Esophagus (tissue), 2 donors: ENCODE measurements around the gene TSHZ1. TPM values are rescaled to one million over a fixed set of nuclear protein-coding genes. Genes with fewer than 3 reads are reported as not detected.

Experiments
- H3K27ac ChIP-seq, 2 donors: one replicate each; pipeline ENCODE4 v1.5.1; 2013; ENCODE audit warnings: low read depth in 2 of 2, mild to moderate bottlenecking in 2 of 2, inconsistent platforms in 1 of 2, low read length in 1 of 2, moderate library complexity in 1 of 2
- H3K27me3 ChIP-seq, 2 donors: one replicate each; pipeline ENCODE4 v1.6.1; 2013; ENCODE audit warnings: low read length in 2 of 2, control low read depth in 1 of 2, mild to moderate bottlenecking in 1 of 2; ENCODE audit not compliant: insufficient read depth in 2 of 2, control insufficient read depth in 1 of 2
- H3K36me3 ChIP-seq, 2 donors: one replicate each; pipeline ENCODE4 v1.6.1; 2013; ENCODE audit warnings: low read length in 1 of 2; ENCODE audit not compliant: control insufficient read depth in 2 of 2, insufficient read depth in 2 of 2
- H3K4me1 ChIP-seq, 2 donors: one replicate each; pipeline ENCODE4 v1.6.1; 2013; ENCODE audit warnings: low read length in 1 of 2; ENCODE audit not compliant: control insufficient read depth in 2 of 2, insufficient read depth in 2 of 2
- H3K4me3 ChIP-seq, 2 donors: one replicate each; pipeline ENCODE4 v1.5.1; 2013; ENCODE audit warnings: low read length in 2 of 2, mild to moderate bottlenecking in 2 of 2, low read depth in 1 of 2, moderate library complexity in 1 of 2
- H3K9me3 ChIP-seq, 2 donors: one replicate each; pipeline ENCODE4 v1.6.1; 2013; ENCODE audit warnings: mild to moderate bottlenecking in 2 of 2, low read depth in 1 of 2, low read length in 1 of 2, moderate library complexity in 1 of 2; ENCODE audit not compliant: control insufficient read depth in 2 of 2, insufficient read depth in 1 of 2
- WGBS, 2 donors: extraction: QIAGEN DNeasy Blood & Tissue Kit; methylation state at CpG; one replicate each; pipeline ENCODE4 v1.1.7; 2013; 5-methylcytosine and 5-hydroxymethylcytosine counted together
- polyA plus RNA-seq, 2 donors: library from polyadenylated mRNA; stranded (reverse); fragments of 200-250 nt; gene quantifications; one replicate each; pipeline ENCODE4 v1.2.3, GENCODE V29; 2013
- donor health status: healthy with polysubstance abuse.
- donor health status: Bipolar disorder and iron deficiency.

TSHZ1 gene
- polyA plus RNA-seq, 2 donors = 4.7 to 6.7 TPM

DNA sequence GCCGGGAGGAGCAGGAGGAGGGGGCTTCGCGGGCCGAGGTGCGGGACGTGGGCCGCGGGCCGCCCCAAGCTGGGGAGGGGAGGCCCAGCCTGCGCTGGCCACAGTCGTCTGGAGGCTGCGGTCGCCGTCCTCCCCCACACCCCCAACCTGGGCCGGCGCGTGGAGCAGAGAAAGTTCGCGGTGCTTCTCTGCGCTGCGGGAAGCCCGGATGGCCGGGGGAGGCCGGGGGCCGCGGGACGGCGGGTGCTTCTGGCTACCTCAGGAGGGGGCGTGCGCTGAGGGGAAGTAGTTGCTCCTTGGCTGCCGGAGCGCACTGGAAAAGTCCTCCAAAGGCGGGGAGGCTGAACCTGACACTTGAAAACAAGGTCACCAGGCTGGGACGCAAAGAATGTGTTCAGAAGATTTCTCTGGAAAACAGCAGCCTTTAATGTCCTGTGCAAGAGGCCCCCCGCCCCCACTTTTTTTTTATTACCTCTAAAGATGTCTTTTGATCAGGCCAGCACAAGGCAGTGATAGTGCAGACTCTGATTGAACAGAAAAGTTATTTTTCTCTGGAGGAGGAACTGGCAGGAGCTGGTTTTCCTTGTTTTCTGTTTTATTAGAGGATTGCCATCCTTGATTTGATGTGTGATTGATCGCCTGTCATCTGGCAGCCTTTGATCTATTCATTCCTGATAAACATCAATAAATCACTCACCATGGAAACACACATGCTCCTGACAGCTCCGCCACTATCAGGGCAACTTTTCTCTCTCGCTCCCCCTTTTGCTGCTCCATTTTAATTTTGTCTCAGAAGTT lies 1.6 kb downstream of the TSHZ1 start:
- peaks cover 5 to 7% of the 10 kb centered on the region in 2 donors for H3K4me1 ChIP-seq
- H3K27me3 ChIP-seq = no peaks in the 10 kb centered on the region
- H3K9me3 ChIP-seq = no peaks in the 10 kb centered on the region
- WGBS, 2 donors = 2 to 5% methylated on average over 28 to 38 of the region's 38 CpGs
- H3K36me3 ChIP-seq = no peaks in the 10 kb centered on the region
- peak overlapping the region; percentile 78 to 92 for H3K27ac ChIP-seq
- H3K4me3 ChIP-seq = peak overlapping the region; percentile 84 to 99

- H3K27ac ChIP-seq = peak overlapping the region; percentile 17 to 92
- H3K4me3 ChIP-seq = peak overlapping the region; percentile 13 to 99
- WGBS, 2 donors = 23 to 25% methylated on average over 5 of the region's 5 CpGs
- H3K9me3 ChIP-seq = no peaks in the 10 kb centered on the region
- no peaks in the 10 kb centered on the region for H3K36me3 ChIP-seq
- peaks cover 5 to 7% of the 10 kb centered on the region in 2 donors for H3K4me1 ChIP-seq
- H3K27me3 ChIP-seq = no peaks in the 10 kb centered on the region
Observed at GRCh38 chr18:75212751-75213090, 2.1 kb downstream of the TSHZ1 start.

DNA sequence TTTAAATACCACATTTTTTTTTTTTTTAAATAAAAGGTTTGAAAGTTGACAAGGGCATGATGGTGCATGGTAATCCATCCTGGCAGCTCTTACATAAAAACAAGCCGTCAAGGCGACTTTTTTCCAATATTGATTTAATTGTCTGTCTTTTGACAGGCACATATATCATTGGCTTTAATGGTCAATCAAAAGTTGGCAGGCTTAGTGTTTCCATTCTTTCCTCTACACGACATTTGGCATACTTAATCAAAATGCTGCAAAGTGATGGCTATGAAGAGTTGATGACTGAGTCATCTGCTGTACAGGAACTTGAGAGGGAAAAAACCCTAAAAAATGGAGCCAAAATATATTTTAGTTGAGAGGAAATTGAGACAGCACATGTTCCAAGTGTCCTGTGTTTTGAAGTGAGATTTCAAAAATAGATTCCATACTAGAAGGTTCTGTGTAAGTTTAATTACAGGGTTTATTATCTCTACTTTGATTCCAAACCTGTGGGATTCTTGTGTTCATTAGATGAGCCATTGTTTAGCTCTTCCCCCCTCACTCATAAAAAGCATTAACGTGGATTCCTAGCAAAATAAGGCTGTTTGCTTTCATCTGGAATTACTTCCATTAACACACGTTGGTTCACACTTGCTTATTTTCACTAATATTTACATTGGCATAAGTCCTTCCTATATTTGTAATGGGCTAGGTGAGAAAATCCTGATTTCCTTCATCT lies 3.2 kb downstream of the TSHZ1 start:
- Histone ChIP-seq H3K36me3 (no peaks in the 10 kb centered on the region), H3K27ac (peak overlapping the region in 1 of 2 donors; percentile 22), H3K27me3 (no peaks in the 10 kb centered on the region), H3K4me1 (peaks cover 5 to 8% of the 10 kb centered on the region in 2 donors), H3K9me3 (no peaks in the 10 kb centered on the region), H3K4me3 (no peak overlapping the region)
- 11 to 17% methylated on average over 5 of the region's 5 CpGs for WGBS, 2 donors

GRCh38 chr18:75214332-75214690 lies 3.7 kb downstream of the TSHZ1 start:
- H3K4me1 ChIP-seq = peaks cover 5 to 8% of the 10 kb centered on the region in 2 donors
- peak overlapping the region in 1 of 2 donors; percentile 22 for H3K27ac ChIP-seq
- H3K36me3 ChIP-seq = no peaks in the 10 kb centered on the region
- no peaks in the 10 kb centered on the region for H3K9me3 ChIP-seq
- H3K27me3 ChIP-seq = no peaks in the 10 kb centered on the region
- 31 to 37% methylated on average over 5 of the region's 5 CpGs for WGBS, 2 donors
- no peak overlapping the region for H3K4me3 ChIP-seq

- Histone ChIP-seq H3K4me3 (no peak overlapping the region), H3K9me3 (no peaks in the 10 kb centered on the region), H3K27me3 (no peaks in the 10 kb centered on the region), H3K36me3 (no peaks in the 10 kb centered on the region), H3K4me1 (peaks cover 5 to 8% of the 10 kb centered on the region in 2 donors), H3K27ac (peak overlapping the region; percentile 14 to 69)
- WGBS, 2 donors = 59 to 74% methylated on average over 12 of the region's 12 CpGs
Observed at GRCh38 chr18:75214766-75215510, 4.3 kb downstream of the TSHZ1 start.

- peak overlapping the region; percentile 41 to 47 for H3K27ac ChIP-seq
- peaks cover 5 to 7% of the 10 kb centered on the region in 2 donors for H3K4me1 ChIP-seq
- 58 to 75% methylated on average over 4 of the region's 4 CpGs for WGBS, 2 donors
- H3K36me3 ChIP-seq = no peaks in the 10 kb centered on the region
- H3K4me3 ChIP-seq = no peak overlapping the region
- no peaks in the 10 kb centered on the region for H3K27me3 ChIP-seq
- no peaks in the 10 kb centered on the region for H3K9me3 ChIP-seq
Observed at GRCh38 chr18:75215663-75216062, 5.1 kb downstream of the TSHZ1 start.

DNA sequence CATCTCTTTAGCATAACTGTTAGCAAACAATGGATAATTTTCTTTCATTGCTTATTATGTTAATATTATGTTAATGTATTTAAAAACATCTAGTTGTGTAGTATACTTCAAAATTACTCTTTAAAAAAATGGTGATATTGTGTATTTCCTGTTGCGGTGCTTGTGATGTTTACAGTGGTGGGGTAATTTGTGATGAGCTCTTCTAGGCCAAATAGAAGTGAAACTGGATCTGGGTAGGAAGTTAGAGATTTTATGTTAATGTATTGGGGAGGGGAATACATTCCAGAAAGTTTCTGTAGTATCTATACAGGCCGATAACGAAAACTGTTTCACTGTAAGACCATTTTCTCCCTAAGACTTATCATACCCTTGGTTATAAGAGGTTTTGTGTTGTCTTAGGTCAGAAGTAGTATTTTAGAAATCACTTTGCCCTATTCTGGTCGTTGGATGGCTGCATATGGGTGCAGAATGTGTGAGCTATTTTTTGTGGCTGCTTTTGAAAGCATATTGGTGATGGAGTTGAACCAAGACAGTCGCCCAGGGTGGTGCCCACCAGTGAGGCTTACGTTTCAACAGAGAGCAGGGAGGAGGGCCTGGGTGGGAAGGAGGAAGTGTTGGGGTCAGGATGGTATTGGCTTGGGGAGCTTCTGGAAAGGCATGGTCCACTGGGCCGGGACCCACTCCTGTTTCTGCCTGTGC lies 5.8 kb downstream of the TSHZ1 start:
- Histone ChIP-seq H3K4me3 (no peak overlapping the region), H3K27me3 (no peaks in the 10 kb centered on the region), H3K36me3 (no peaks in the 10 kb centered on the region), H3K4me1 (peaks cover 5 to 7% of the 10 kb centered on the region in 2 donors), H3K9me3 (no peaks in the 10 kb centered on the region), H3K27ac (peak overlapping the region; percentile 35 to 78)
- 56 to 60% methylated on average over 7 of the region's 7 CpGs for WGBS, 2 donors

GRCh38 chr18:75216911-75217689 lies 6.5 kb downstream of the TSHZ1 start:
- peaks cover 5 to 7% of the 10 kb centered on the region in 2 donors for H3K4me1 ChIP-seq
- H3K4me3 ChIP-seq = no peak overlapping the region
- H3K36me3 ChIP-seq = no peaks in the 10 kb centered on the region
- WGBS, 2 donors = 83 to 85% methylated on average over 10 of the region's 10 CpGs
- H3K27ac ChIP-seq = peak overlapping the region; percentile 35 to 78
- no peaks in the 10 kb centered on the region for H3K27me3 ChIP-seq
- H3K9me3 ChIP-seq = no peaks in the 10 kb centered on the region
